Stomach (tissue), 9 donors: Measurements from ENCODE around the gene PIP5K1B. TPM values are rescaled to one million over a fixed set of nuclear protein-coding genes. Genes with fewer than 3 reads are reported as not detected.

Source experiments
- DNase-seq, 2 donors: peaks; one replicate each; pipeline versions ENCODE4 v3.0.0 to v3.0.0-alpha.2; 2013 to 2019
- H3K27ac ChIP-seq, 5 donors: fragments of 200-600 bp in 4 of 5; sonication (generic) in 4 of 5; one replicate each; pipeline ENCODE4 v1.5.1; 2013 to 2019; ENCODE audit warnings: mild to moderate bottlenecking in 1 of 5, moderate library complexity in 1 of 5
- H3K27me3 ChIP-seq, 3 donors: fragments of 200-600 bp; sonication (generic); one replicate each; pipeline ENCODE4 v1.5.1; 2017 to 2019; ENCODE audit warnings: mixed run types in 1 of 3
- H3K36me3 ChIP-seq, 4 donors: fragments of 200-600 bp; sonication (generic); 1 replicate in 3 of 4; 2 replicates in 1 of 4; pipeline ENCODE4 v1.5.1; 2016 to 2019
- H3K4me1 ChIP-seq, 4 donors: fragments of 200-600 bp; sonication (generic); one replicate each; pipeline ENCODE4 v1.5.1; 2016 to 2019
- H3K4me3 ChIP-seq, 4 donors: fragments of 200-600 bp; sonication (generic) in 3 of 4; one replicate each; pipeline ENCODE4 v1.5.1; 2016 to 2019; ENCODE audit warnings: mild to moderate bottlenecking in 1 of 4
- H3K9me3 ChIP-seq, 4 donors: fragments of 200-600 bp; sonication (generic); one replicate each; pipeline ENCODE4 v1.5.1; 2016 to 2019
- CTCF ChIP-seq, 7 experiments: fragments of 450-650 bp in 4 of 7; fragments of 200-600 bp in 3 of 7; sonication (generic) in 3 of 7; IDR thresholded peaks; one replicate each; pipeline ENCODE4 v1.5.1; 2016 to 2019; ENCODE audit warnings: antibody characterized with exemption in 7 of 7, control low read depth in 2 of 7, mild to moderate bottlenecking in 1 of 7
- EP300 ChIP-seq: sonication (generic); formaldehyde crosslinking; IDR thresholded peaks from one replicate; pipeline ENCODE4 v1.6.1; 2017; ENCODE audit warnings: antibody characterized with exemption
- POLR2A ChIP-seq, 4 donors: fragments of 450-650 bp; IDR thresholded peaks; one replicate each; pipeline ENCODE4 v1.6.1; 2016; ENCODE audit warnings: antibody characterized with exemption in 4 of 4, control low read depth in 2 of 4, mild to moderate bottlenecking in 1 of 4, moderate library complexity in 1 of 4
- POLR2AphosphoS5 ChIP-seq, 3 donors: sonication (generic); formaldehyde crosslinking; IDR thresholded peaks; one replicate each; pipeline ENCODE4 v1.6.1; 2016; ENCODE audit warnings: antibody characterized with exemption in 3 of 3
- WGBS, 5 donors: extraction: QIAGEN DNeasy Blood & Tissue Kit in 3 of 5; methylation state at CpG; one replicate each; pipeline versions ENCODE4 v1.1.5 to v1.1.7; 2013 to 2018; 5-methylcytosine and 5-hydroxymethylcytosine counted together
- intact Hi-C: fragments of 100-400 bp; cut with DNase I; formaldehyde crosslinking; loops from one replicate; pipeline ENCODE4 v1.15.1; 2023; ENCODE audit warnings: low total_unique reads
- polyA plus RNA-seq, 3 donors: library from polyadenylated mRNA; stranded (reverse); fragments of 200-250 nt; gene quantifications; one replicate each; pipeline ENCODE4 v1.2.3, GENCODE V29; 2013
- total RNA-seq, 5 donors: library from RNA; depleted of rRNA; stranded (reverse); fragments of >200 nt; gene quantifications; one replicate each; pipeline versions ENCODE4 v1.1.0 to v1.2.3, GENCODE V29; 2014 to 2016
- donor health status: healthy with polysubstance abuse.
- donor health status: Bipolar disorder and iron deficiency.
- donor health status: healthy.

Gene PIP5K1B
- total and polyA plus RNA-seq, 8 donors, result 2.3 to 33.8 (median 16.6) TPM

GRCh38 chr9:69027355-69028097 lies 322.5 kb downstream of the PIP5K1B start:
- intact Hi-C loops, result loop anchor here (10.0 kb wide), 1 partner anchor 433 kb away; no protein-coding TSS in a partner anchor
- Histone ChIP-seq H3K36me3 (no peaks in the 10 kb centered on the region), H3K27ac (no peak overlapping the region), H3K9me3 (peaks cover 0 to 9% (median 0%) of the 10 kb centered on the region in 4 donors), H3K4me1 (peaks cover 0 to 14% (median 5%) of the 10 kb centered on the region in 4 donors), H3K27me3 (no peaks in the 10 kb centered on the region), H3K4me3 (no peak overlapping the region)
- WGBS, 5 donors, result 36 to 53% (median 45%) methylated on average over 5 of the region's 5 CpGs
- TF ChIP-seq CTCF (IDR thresholded peaks at IDR 0.05), result peak in 5 of 7 experiments; percentile 40 to 71 (median 58)
- TF ChIP-seq EP300, result no peak
- TF ChIP-seq POLR2A (IDR thresholded peaks at IDR 0.05), result no peak
- peak in 1 of 2 donors; percentile 84 for DNase-seq

- TF ChIP-seq POLR2AphosphoS5 (IDR thresholded peaks at IDR 0.05) (no peak), CTCF (IDR thresholded peaks at IDR 0.05) (no peak), POLR2A (IDR thresholded peaks at IDR 0.05) (no peak), EP300 (no peak)
- 86 to 96% (median 89%) methylated on average over 2 of the region's 2 CpGs for WGBS, 5 donors
- H3K36me3 ChIP-seq, result no peaks in the 10 kb centered on the region
- peaks cover 0 to 11% (median 1%) of the 10 kb centered on the region in 4 donors for H3K4me1 ChIP-seq
- peak in 1 of 2 donors; percentile 16 for DNase-seq
- H3K27ac ChIP-seq, result no peak overlapping the region
- intact Hi-C loops, result loop anchor here (10.0 kb wide), 1 partner anchor 434 kb away; no protein-coding TSS in a partner anchor
- no peaks in the 10 kb centered on the region for H3K27me3 ChIP-seq
- H3K4me3 ChIP-seq, result no peak overlapping the region
- H3K9me3 ChIP-seq, result peaks cover 0 to 9% (median 0%) of the 10 kb centered on the region in 4 donors
Measured at GRCh38 chr9:69028754-69029153, 323.7 kb downstream of the PIP5K1B start.

- intact Hi-C loops, result loop anchor here (10.0 kb wide), 1 partner anchor 435 kb away; no protein-coding TSS in a partner anchor
- H3K36me3 ChIP-seq, result no peaks in the 10 kb centered on the region
- no peaks in the 10 kb centered on the region for H3K27me3 ChIP-seq
- no peak overlapping the region for H3K4me3 ChIP-seq
- no peak overlapping the region for H3K27ac ChIP-seq
- H3K9me3 ChIP-seq, result peaks cover 0 to 9% (median 0%) of the 10 kb centered on the region in 4 donors
- peaks cover 0 to 9% (median 0%) of the 10 kb centered on the region in 4 donors for H3K4me1 ChIP-seq
- DNase-seq, result no peak
- no peak for TF ChIP-seq EP300
- no peak for TF ChIP-seq CTCF (IDR thresholded peaks at IDR 0.05)
- no peak for TF ChIP-seq POLR2A (IDR thresholded peaks at IDR 0.05)
- TF ChIP-seq POLR2AphosphoS5 (IDR thresholded peaks at IDR 0.05), result no peak
Measured at GRCh38 chr9:69029535-69029934, 324.5 kb downstream of the PIP5K1B start.

- Histone ChIP-seq H3K36me3 (no peaks in the 10 kb centered on the region), H3K27ac (no peak overlapping the region), H3K4me3 (no peak overlapping the region), H3K4me1 (peaks cover 3 to 16% (median 6%) of the 10 kb centered on the region in 4 donors), H3K9me3 (peaks cover 0 to 9% (median 0%) of the 10 kb centered on the region in 4 donors), H3K27me3 (no peaks in the 10 kb centered on the region)
- WGBS, 5 donors, result 69 to 86% (median 76%) methylated on average over 1 of the region's 1 CpG
- intact Hi-C loops, result no loop called here
- no peak for DNase-seq
- TF ChIP-seq EP300, result no peak
- TF ChIP-seq CTCF (IDR thresholded peaks at IDR 0.05), result no peak
- TF ChIP-seq POLR2AphosphoS5 (IDR thresholded peaks at IDR 0.05), result no peak
- no peak for TF ChIP-seq POLR2A (IDR thresholded peaks at IDR 0.05)
Measured at GRCh38 chr9:69030851-69031645, 326.0 kb downstream of the PIP5K1B start.
